NCI-H446 (cell line): ENCODE data around the gene MAP3K4.

Experiments
- DNase-seq, 2 experiments: peaks; one replicate each; lab custom pipeline; 2025; lab: John Stamatoyannopoulos, UW

The MAP3K4 gene

DNA sequence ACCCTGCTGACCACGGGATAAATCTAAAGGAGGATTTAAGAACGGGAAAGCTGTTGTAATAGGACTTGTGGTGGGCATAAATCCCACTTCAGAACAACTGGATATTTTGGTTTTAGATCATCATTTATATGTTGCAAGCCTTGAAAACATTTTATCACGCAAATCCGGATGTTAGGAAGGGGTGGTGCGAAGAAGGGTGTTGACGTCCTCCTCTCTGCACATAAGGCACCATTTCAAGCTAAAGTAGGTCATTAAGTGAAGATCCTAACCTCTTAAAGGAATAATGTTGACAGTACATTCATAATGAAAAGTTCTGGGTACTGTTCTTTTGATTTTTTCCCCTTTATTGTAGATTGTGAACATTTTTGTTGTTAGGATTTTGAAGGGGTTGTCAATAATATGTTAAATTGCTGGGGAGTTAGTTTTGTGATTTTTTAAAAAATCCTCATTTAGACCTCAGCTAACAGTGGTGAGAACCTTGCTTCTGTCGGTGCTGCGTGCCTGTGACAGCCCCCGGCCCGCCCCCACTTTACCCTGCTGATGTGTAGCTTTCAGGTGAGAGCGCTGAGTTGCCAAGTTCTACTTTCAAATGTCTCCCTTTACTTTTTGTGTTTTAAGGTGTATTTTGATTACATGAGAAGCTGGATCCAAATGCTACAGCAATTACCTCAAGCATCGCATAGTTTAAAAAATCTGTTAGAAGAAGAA, 88.8 kb downstream of the MAP3K4 start:
- no peak for DNase-seq

DNA sequence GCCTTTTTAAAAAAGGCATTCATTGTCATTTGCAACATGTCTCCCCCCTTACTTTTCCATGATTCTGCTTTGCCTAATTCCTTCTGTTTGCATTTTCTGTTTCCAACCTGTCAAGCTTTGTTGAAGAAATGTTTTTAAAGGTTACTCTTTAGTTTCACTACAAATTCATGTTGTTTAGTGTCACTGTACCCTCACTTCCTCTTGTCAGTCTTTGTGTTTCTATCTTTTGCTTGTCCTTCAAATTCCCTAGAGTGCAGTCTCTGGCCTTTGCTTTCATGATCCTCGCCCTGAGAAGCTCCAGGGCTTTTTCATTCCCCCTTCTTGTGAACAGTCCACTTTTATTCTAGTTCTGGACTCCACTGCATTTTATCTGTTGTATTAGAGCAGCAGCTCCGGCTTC, 90.6 kb downstream of the MAP3K4 start:
- DNase-seq = no peak

DNA sequence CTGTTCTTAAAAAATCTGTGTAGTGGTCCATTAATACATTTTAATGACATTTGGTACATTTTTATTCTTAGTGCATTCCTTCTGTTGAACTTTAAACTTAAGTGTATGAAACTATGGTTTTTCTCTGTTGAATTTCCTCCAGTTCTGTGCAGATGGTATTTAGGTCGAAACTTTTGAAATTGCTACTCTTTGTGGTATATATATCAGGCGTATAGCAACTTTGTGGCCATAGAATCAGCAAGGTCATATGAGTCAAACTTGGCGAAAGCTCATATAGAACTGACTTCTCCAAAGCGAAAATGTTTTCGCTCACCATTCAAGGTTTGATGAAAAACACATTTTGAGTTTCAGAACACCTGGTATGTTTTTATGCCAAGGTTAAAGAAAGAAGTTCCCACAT, 93.7 kb downstream of the MAP3K4 start:
- DNase-seq = no peak

DNA sequence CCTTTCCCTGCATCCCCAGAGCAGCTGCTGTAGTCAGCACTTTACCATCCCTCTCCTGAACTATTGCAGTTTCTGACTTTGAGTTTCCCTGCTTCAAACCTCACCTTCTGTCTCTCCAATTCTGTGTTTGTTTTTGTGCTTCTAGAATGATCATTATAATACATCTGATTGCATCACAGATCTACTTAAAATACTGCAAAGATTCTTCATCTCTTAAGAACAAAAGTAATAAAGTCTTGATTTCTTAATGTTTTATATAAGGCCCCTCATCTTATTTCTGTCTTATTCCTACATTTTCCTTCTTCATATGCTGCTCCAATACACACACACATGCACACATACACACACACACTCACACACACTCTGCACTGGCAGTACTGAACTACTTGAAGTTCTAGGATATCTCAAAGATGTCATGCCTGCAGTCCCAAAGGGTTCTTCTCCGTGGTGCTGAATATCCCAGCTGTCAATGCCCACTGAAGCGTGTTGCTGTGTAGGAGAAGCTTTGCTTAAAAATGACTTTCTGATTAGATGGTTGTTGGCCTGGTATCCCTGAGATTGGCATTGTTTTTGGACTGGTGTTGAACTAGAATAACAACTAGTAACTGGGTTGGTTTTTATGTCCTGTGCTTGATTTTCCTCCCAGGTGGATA, 97.2 kb downstream of the MAP3K4 start:
- no peak for DNase-seq

DNA sequence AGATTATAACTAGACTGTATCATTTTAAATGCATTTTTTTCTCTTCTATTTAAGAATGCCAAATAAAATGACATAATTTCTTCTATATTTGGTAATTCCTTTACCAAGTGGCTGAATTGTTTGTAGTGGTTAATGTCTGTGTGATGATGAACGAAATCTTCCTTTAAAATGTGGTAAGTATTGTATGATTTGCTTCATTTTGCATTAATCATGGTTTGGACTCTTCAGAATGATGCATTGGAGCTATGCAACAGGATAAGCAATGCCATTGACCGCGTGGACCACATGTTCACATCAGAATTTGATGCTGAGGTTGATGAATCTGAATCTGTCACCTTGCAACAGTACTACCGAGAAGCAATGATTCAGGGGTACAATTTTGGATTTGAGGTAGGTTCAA, 99.6 kb downstream of the MAP3K4 start:
- DNase-seq = no peak

DNA sequence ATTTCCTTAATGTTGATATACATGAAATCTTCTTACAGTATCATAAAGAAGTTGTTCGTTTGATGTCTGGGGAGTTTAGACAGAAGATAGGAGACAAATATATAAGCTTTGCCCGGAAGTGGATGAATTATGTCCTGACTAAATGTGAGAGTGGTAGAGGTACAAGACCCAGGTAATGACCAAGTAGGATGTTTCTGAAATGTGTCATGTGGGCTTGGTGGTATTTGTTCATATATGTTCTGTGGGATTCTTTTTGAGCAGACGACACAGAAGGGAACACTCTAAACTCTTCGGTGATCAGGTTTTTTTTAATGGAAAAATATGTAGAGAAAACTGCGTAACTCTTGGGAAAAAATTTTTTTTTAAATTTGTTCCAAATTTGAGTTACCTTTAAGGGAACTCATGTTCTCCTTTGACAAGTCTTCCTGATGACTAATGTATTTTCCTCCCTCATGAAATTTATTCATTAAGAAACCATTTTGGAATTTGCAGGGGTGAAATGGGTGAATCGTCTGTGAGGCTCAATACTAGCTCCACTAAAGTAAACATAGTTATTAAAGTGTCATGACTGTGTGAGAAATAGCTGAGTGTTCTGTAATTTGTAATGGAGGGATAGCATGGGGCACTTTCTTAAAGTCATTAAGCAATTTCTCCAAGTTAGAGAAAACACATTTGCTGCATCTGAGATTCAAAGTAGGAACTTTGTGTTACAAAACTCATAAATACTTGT, 100.6 kb downstream of the MAP3K4 start:
- DNase-seq = no peak

DNA sequence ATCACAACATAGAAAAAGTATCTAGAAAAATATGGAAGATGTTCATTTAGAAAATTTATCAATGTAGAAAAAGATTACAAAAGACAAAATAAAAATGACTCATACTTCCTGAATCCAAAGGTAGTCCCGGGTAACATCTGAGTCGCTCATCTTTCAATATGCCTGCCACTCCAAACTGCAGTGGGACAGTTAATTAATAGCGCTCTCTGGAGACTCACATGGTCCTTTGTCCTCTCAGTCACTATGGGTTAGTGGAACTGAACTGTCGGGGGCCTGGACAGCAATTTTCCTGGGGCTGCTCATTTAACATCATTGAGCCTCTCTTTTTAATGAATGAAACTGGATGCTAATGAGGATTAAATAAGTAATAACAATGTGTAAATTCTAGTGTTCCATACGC, 103.4 kb downstream of the MAP3K4 start:
- DNase-seq = no peak

DNA sequence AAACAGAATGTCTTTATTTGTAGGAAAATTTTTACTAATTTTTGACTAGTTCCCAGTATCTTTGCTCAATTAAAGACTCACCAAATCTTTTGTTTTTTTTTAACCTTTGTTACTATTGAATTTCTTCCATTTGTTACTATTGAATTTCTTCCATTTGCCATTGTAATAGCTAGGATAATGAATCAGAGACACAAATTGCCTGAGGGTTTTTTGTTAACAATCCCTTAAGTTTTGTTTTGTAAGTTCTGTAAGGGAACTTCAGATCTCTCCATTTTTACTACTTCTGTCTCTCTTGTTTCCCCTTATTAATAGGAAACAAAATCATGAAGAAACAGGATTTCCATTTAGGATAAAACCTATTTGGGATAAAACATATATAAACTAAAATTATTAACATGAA, 104.3 kb downstream of the MAP3K4 start:
- DNase-seq = no peak

DNA sequence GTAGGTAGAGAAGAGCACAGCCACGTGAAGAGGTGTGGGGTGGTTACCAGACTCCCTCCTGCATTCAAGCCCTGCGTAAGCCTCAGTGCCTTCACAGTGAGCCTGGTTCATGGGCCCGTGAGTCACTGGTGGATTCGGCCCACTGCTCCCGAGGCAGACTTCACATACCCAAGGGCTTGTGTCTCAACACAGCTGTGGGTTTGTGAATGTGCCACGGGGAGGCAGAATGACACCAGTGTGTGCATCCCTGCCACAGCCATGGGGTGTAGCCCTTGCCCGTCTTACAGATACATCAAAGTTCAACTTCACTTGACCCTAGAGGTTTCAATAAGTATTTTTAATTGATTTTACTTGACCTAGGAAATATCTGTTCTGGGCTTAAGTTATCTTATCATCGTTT, 108.5 kb downstream of the MAP3K4 start:
- no peak for DNase-seq

DNA sequence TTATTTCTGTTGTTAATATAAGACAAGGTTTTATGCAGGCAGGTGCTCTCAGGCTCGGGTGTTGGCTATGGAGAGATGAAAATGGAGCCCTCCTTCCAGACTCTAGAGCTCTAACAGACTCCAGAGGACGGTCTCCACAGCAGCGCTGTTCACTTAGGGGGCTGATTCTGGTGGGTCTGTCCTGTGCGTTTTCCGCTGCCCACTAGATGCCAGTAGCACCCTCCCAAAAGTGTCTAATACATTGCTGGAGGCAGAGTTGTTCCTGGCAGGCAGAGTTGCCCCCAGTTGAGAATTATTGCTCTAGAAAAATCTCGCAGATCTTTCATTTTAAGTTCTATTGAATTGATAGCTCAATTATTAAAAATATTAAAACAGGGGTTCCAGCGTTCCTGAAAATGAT, 109.9 kb downstream of the MAP3K4 start:
- no peak for DNase-seq

DNA sequence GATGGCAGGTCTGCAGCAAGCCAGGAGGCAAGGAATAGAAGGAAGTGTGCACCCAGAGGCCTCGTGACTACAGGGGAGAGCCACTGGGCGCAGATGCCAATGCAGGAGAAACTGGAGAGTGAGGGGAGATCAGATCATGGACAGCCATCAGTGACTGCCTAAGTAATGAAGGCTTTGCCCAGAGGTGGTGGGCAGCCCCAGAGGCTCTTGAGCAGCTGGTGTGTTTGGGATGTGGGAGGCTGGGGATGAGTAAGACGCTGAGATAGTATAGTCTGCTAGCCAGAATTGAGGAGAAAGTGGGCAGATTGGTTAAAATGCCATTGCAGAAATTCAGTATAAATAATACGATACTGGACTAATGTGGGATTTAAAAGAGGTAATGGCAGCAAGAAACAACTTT, 111.9 kb downstream of the MAP3K4 start:
- no peak for DNase-seq

DNA sequence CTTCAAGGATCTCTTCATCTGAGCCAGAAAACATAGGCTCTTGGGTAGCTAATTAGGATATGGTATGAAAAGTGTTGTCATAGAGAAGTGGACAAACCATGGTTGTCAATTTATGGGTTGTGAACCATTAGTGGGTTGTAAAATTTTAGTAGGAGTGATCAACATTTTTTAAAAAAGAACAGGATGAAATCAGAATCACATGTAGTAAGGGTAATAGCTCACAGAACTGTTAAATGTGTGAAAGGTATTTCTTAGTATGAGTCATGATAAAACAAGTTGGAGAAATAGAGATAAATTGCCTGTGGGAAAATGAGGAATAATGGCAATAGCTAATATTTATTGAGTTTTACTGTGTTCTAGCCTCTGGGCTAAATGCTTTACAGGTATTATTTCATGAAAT, 113.4 kb downstream of the MAP3K4 start:
- no peak for DNase-seq

DNA sequence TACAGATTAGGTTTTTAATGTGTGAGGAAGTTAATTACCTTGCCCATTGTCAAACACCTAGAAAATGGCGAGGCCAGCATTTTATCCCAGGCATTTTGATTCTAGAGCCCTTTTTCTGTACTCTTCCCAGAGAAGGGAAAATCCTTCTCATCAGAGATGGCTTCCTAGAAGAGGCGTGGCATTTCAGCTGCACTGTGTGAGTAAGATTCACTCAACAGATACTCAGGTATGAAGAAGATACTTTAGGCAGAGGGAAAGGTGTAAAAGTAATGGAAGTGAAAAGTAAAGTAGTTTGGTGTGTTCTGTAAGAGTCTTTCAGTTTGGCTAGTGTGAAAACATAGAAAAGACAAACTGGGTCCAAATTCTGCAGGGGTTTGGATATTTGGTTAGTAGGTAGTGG, 113.8 kb downstream of the MAP3K4 start:
- no peak for DNase-seq

DNA sequence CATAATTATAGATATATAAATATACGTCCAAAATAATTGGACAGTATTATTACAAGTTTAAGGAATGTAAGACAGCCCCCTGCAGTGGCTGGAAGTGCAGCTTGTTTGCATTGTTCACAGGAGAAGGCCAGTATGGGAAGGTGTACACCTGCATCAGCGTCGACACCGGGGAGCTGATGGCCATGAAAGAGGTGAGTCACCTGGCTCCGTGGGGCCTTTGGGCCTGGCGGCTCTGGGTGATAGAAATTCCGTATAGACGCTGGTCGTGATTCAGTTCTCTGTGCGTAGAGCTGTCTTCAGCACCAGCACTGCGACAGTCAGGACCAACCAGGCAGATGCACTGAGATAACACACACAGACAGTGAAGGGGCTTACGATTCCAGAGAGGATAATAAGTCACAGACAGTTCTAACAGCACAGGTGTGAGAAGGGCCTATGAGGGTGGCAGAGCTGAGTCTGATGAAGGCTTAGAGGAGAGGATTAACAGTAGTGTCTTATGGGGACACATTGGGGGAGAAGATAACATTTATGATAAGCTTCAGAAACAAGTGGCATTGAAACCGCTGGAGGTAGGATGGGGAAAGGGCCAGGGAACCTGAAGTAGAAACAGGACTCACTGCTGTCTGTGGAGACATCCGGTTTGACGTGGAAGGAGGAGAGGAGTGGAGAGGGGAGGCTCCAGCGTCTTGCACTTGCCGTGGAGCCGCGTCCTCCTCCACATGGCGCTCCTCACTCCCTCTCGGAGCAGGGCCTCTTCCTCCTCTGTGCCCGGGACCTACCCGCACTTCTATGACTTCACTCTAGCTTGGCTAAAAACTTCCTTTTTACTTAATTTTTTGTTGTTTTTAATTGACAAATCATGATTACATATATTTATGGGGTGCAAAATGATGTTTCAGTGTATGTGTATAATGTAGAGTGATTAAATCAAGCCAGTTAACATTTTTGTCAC, 116.5 kb downstream of the MAP3K4 start:
- no peak for DNase-seq

DNA sequence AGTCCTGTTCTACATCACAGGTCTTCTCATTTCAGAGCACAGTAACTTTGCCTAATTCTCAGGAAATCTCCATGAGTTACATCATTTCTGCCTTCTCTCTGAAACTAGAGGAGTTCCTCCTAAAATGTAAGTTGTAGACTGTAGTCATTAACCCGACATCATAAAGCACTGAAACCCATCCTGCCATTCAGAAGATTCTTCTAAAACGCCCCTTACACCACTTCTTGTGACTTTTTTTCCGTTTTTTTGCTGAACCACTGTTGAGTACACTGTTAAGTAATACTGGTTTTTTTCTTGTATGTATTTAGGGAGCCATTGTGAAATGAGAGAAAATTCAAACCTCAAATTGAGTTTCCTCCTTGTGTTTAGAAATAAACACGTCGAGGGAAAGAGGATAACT, 117.3 kb downstream of the MAP3K4 start:
- DNase-seq = no peak

DNA sequence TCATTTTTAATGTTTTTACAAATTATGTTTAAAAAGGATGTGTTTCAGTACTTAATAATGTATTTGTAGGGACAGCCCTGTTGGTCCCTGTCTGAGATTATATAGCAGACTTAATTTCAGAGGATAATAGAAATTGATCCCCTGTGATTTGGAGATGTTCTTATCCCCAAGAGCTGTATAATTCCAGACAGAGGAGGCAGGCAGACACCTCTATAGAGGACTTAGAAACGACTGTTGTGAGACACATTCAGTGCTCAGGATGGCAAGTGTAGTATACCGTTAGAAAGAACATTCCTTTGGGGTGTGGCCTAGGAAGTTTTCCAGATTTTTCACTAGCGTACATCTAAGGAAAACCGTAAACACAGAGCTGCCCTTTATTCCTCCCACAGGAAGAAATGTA, 117.8 kb downstream of the MAP3K4 start:
- DNase-seq = no peak

DNA sequence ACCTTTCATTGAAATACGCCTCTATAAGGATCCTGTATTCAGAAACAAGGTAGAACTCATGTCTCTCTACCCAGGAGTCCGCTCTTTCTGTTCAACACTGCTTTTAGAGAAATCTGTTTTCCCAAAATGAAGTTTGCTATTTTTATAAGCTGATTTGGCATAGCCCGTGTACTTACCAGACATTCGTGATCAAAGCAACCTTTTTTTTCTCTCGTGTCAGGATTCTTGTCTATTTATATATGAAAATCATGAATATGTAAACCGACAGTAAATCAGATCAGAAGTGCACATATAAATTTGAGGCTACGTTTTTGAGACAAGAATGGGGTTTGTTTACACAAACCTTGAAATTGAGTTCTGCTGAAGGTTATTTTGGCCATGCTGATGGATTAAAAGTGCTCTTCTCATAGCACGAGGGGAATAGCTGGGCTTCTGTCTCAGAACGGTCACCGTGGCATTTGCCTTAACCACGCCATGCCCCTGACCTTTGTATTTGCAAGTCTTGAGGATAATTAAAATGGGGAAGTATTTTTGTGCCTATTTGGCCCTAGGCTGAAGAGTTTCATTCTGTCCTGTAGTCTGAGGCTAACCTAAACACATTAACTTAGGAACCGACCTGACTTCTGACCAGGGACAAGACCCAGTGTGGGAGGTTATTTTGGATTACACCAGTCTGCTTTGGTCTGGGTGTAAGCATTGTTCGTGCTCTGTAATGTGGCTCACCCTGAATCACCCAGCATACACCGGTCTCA, 118.6 kb downstream of the MAP3K4 start:
- DNase-seq = no peak

DNA sequence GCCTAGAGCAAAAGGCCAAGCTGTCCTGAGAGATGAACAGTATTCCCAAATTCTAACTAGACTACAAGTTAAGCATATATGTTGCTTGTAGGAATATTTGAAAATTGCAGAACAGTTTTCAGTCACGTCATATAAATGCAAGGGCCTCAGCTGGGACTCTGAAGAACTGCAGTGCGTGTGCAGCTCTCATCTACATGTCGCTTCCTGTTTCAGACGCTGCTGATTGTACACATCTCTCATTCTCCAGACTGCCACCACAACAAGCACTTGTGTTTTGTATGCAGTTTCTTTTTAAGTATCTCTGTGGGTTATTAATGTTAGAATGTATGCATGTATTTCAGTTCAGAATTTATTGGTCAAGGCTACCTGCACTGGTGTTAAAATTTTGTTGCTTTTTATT, 119.7 kb downstream of the MAP3K4 start:
- DNase-seq = no peak

DNA sequence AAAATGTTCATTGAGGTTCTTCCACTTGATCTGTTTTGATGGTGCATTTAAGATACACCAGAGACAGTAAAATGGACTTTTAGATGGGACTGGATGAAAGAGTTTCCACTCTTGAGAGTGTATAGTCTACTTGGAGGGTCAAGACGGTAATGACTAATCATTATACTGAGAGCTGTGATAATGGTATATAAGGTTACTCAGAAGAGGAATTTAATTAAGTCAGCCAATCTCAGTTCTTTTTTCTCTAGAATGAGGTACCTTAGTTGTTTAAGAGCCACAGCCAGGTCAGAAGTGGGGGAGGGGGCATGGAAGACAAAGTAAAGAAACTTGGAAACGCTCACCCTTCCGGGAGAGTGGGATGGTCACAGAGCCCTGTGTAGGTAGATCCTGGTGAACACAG, 123.9 kb downstream of the MAP3K4 start:
- DNase-seq = no peak

DNA sequence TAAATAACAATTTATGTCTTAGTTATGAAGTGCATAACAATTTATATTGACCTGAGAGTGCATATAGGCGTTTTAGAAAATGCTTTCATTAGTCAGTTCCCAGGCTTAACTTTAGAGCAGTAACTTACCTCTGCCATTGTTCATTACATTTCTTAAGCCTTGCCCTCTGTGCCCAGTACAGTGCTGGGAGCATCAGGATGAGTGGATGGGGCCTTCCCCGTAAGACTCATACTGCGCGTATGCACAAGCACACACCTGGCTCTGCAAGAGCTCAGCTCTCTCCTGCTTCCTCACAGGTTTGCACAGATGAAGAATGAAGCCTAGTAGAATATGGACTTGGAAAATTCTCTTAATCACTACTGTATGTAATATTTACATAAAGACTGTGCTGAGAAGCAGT, 125.0 kb downstream of the MAP3K4 start:
- DNase-seq = no peak

DNA sequence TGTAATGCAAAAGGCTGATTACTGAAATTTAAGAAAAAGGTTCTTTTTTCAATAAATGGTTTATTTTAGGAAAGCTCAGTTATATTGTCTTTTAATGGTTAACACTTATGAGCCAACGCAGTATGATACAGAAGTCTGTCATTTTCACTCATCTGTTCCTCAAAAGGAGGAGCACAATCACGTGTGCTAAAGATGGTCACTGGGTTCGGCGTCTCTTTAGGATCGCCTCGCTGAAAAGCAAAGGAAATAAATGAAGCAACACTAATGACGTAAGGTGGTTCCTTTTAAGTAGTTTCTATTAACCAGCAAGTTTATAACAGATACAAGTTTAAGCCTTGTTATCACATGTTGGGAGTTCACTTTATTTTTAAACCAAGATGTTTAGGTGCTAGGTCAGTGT, 125.7 kb downstream of the MAP3K4 start:
- no peak for DNase-seq

DNA sequence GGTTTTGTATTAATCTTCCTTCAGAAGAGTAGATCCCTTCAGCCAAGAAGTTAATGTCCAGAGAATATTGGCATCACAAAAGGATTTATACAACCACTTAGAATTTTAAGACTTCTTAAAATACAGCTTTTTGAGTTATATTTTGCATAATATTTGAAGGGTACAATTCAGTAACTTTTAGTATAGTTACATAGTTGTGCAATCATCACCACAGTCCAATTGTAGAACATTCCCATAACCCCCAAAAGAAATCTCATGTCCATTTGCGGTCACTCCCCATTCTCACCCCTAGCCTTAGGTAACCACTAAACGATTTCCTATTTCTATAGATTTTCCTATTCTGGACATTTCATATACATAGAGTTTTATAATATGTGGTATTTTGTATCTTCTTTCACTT, 126.4 kb downstream of the MAP3K4 start:
- DNase-seq = no peak
